Natural killer cell treated with Interleukin-12 subunit alpha and Interleukin-12 subunit beta and Interleukin-15 and Interleukin-18, amount 100 ng/mL, for 72 hours (primary cell): ENCODE data around the gene TIPIN. TPM values are rescaled to one million over a fixed set of nuclear protein-coding genes. Genes with fewer than 3 reads are reported as not detected.
A peak's percentile ranks its signal among the peaks of the same experiment; 100 is the strongest.
"Not testable (repeated sequence)": the region's sequence is repeated elsewhere in the genome, so short reads cannot be mapped to it uniquely, and the experiment has no call there.

Source experiments
- ATAC-seq, 2 donors: fragments of 150-1000 bp; cut with Tn5 transposase in 1 of 2; sonication (Bioruptor Pico), chemical (Tn5 transposase) in 1 of 2; 2 replicates each; pipeline ENCODE4 v1.10.0; 2021
- DNase-seq: peaks from one replicate; pipeline ENCODE4 v3.0.0; 2022; ENCODE audit warnings: low spot score
- H3K27ac Mint-ChIP-seq, 2 donors: 1 replicate in 1 of 2; 2 replicates in 1 of 2; pipeline ENCODE4 v1.8.0; 2022; ENCODE audit warnings: mixed read lengths in 2 of 2, mild to moderate bottlenecking in 1 of 2, moderate library complexity in 1 of 2
- H3K27me3 Mint-ChIP-seq, 2 donors: 1 replicate in 1 of 2; 2 replicates in 1 of 2; pipeline ENCODE4 v1.8.0; 2022; ENCODE audit warnings: mixed read lengths in 2 of 2
- H3K36me3 Mint-ChIP-seq: one replicate; pipeline ENCODE4 v1.8.0; 2022; ENCODE audit warnings: mixed read lengths
- H3K4me1 Mint-ChIP-seq, 2 donors: 1 replicate in 1 of 2; 2 replicates in 1 of 2; pipeline ENCODE4 v1.8.0; 2022; ENCODE audit warnings: low read depth in 2 of 2, mixed read lengths in 2 of 2, mild to moderate bottlenecking in 1 of 2
- H3K4me3 Mint-ChIP-seq: one replicate; pipeline ENCODE4 v1.8.0; 2022; ENCODE audit warnings: mixed read lengths
- H3K9me3 Mint-ChIP-seq: 2 replicates; pipeline ENCODE4 v1.8.0; 2022; ENCODE audit warnings: mixed read lengths
- total RNA-seq, 2 donors: library from RNA; stranded (reverse); gene quantifications; one replicate each; pipeline ENCODE4 v1.2.3, GENCODE V29; 2022

TIPIN gene, protein sequence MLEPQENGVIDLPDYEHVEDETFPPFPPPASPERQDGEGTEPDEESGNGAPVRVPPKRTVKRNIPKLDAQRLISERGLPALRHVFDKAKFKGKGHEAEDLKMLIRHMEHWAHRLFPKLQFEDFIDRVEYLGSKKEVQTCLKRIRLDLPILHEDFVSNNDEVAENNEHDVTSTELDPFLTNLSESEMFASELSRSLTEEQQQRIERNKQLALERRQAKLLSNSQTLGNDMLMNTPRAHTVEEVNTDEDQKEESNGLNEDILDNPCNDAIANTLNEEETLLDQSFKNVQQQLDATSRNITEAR
- total RNA-seq, result 10 to 100 TPM; 28.4 to 56.3 TPM

DNA sequence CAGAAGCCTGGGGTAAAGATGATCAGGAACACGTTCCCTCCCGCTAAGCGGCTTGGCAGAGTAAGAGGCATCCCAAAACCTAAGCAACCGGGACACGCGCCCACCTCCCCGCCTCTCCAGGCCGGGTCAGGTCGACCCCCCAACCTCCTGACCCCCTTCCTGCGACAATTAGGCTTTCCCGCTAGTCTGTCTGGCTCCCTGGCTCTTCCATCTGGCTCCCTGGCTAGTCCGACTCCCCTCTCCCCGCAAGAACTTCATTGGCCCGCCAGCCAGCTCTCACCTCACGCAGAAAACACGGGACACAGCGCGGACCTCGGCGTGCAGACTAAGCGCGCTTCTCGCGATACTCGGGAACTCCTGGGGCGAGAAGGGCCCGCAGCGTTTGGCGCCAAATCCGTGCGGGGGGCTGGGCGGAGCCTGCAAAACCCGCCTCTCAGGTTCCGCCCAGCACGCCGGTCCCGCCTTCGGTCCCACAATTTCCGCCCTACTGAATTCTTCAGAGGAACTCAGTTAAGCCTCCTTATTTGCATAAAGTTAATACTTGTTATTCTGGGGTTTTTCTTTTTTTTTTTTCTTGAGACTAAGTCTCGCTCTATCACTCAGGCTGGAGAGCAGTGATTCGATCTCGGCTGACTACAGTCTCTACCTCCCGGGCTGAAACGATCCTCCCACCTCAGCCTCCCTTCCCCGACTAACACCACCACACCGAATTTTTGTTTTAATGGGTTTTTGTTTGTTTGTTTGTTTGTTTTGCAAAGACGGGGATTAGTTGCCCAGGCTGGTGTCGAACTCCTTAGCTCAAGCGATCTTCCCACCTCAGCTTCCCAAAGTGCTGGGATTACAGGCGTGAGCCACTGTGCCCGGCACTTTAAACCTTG lies at the start of gene TIPIN:
TSS of gene TIPIN (minus strand) at position 327 of the 878 bp plus-strand sequence. CDS start 3,738 bp downstream, outside the sequence.
- ATAC-seq (peak; percentile 99), DNase-seq (peak; percentile 97)
- peaks cover 12% of the 10 kb centered on the region for H3K36me3 Mint-ChIP-seq
- H3K4me3 Mint-ChIP-seq, result peak within 1 kb of the TSS; percentile 97
- H3K27me3 Mint-ChIP-seq, result no peaks in the 10 kb centered on the region
- H3K27ac Mint-ChIP-seq, result peak within 1 kb of the TSS; percentile 93 to 96
- peaks cover 24 to 27% of the 10 kb centered on the region in 2 donors for H3K4me1 Mint-ChIP-seq
- no peaks in the 10 kb centered on the region for H3K9me3 Mint-ChIP-seq

DNA sequence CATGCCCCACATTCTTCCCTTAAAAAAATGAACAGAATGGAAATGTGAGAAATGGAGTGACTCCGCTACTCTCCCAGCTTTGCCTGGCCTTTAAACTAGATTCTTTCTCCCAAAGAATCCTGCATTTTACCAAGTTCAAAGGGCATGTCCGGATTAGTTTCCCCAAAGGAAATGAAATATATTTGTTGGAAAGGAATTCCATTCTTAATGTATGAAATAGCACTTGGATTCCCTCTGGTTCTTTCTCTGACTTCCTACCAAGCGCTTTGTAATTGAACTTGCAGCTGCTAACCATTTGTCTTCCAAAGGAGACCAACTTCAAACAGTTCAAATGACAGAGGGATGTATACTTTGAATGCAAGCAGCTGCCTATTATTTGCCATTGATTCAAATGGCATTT lies 49.1 kb upstream of the TIPIN start:
- no peaks in the 10 kb centered on the region for H3K36me3 Mint-ChIP-seq

DNA sequence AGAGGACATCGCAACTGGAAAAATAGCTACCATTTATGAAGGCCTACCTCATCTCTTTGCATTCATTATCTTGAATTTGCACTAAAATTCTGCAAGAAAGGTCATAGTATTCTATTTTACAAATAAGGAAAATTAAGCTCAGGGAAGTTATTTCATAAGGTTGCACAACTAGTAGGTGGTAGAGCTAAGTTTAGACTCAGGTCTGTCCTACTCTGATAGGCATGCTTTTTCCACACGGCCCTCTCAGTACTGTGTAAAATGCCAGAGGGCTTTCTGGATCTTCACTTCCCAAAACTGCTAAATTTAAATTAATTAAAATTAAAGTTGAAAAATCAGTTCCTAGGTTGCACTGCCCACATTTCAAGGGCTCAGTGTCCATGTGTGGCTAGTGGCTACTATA lies 48.5 kb upstream of the TIPIN start:
- no peak for ATAC-seq
- no peak for DNase-seq
- Mint-ChIP-seq H3K9me3 (no peaks in the 10 kb centered on the region), H3K27ac (no peak overlapping the region), H3K4me1 (peaks cover 75 to 83% of the 10 kb centered on the region in 2 donors), H3K4me3 (peak overlapping the region; percentile 54), H3K27me3 (no peaks in the 10 kb centered on the region), H3K36me3 (no peaks in the 10 kb centered on the region)

More for the DNA sequence above, 49.1 kb upstream of the TIPIN start:
- no peak overlapping the region for H3K27ac Mint-ChIP-seq
- ATAC-seq, result no peak
- no peak for DNase-seq
- no peaks in the 10 kb centered on the region for H3K27me3 Mint-ChIP-seq
- H3K4me3 Mint-ChIP-seq, result no peak overlapping the region
- H3K4me1 Mint-ChIP-seq, result peaks cover 75 to 84% of the 10 kb centered on the region in 2 donors
- H3K9me3 Mint-ChIP-seq, result no peaks in the 10 kb centered on the region

DNA sequence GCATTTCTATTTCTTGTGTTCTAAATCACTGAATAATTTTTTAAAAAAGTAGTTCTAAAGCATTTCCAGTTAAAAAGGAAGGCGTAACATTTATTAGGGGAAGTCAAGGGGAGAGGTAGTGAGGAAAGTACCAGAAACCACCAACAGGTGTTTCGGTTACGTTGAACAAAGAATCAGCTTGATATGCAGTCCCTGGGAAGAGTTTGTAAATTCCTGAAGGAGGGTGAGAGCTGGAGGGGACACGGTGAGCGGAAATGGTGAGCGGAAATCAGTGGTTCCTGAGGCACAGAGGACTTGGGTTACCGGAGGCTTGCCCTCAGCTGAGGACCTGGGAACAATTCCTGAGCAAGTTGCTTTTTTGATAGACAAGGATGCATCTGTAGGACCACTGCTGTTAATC lies 48.0 kb upstream of the TIPIN start:
- no peaks in the 10 kb centered on the region for H3K9me3 Mint-ChIP-seq

DNA sequence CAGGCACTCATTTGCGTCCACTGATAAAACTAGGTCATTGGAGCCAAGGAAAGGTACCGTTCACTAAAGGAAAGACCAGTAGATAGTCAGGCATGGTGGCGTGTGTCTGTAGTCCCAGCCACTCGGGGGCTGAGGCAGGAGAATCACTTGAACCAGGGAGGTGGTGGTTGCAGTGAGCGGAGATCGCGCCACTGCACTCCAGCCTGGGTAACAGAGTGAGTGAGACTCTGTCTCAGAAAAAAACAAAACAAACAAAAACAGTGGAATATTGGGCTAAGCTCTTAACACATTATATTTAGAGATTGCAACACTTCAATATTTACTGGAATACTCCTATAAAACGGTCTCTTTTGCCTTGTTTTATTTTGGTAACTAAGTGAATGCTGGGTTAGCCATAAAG lies 47.6 kb upstream of the TIPIN start:
- H3K27ac Mint-ChIP-seq, result no peak overlapping the region

More for the DNA sequence above, 48.0 kb upstream of the TIPIN start:
- no peak for ATAC-seq
- H3K4me1 Mint-ChIP-seq, result peaks cover 71 to 78% of the 10 kb centered on the region in 2 donors
- H3K27me3 Mint-ChIP-seq, result no peaks in the 10 kb centered on the region
- H3K36me3 Mint-ChIP-seq, result no peaks in the 10 kb centered on the region
- no peak overlapping the region for H3K27ac Mint-ChIP-seq
- H3K4me3 Mint-ChIP-seq, result peak overlapping the region; percentile 54
- DNase-seq, result no peak

DNA sequence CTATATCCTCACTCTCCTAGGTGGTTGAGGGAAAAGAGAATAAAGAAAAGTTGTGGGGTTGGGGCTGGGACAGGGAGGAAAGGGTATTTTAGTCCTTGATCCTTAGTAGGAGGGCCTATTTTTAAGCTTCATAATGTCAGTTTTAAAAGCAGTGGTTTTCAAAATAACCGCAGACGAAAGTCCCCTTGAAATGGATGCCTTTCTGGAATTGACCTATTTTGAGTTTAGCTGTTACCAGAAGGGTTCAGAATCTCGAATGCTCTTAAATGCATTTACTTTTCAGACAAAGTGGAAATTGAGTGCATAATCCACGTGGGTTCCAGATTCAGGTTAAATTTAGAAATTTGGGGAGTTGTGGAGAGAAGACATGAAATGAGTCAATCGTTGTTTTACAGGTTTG lies 46.8 kb upstream of the TIPIN start:
- Mint-ChIP-seq H3K4me1 (peaks cover 59 to 66% of the 10 kb centered on the region in 2 donors), H3K27ac (peak overlapping the region; percentile 53 to 57), H3K9me3 (no peaks in the 10 kb centered on the region), H3K36me3 (no peaks in the 10 kb centered on the region), H3K4me3 (peak overlapping the region; percentile 57), H3K27me3 (no peaks in the 10 kb centered on the region)
- DNase-seq (no peak), ATAC-seq (no peak)

More for the DNA sequence above, 47.6 kb upstream of the TIPIN start:
- DNase-seq (no peak), ATAC-seq (no peak)
- no peaks in the 10 kb centered on the region for H3K9me3 Mint-ChIP-seq
- H3K36me3 Mint-ChIP-seq, result no peaks in the 10 kb centered on the region
- no peaks in the 10 kb centered on the region for H3K27me3 Mint-ChIP-seq
- H3K4me1 Mint-ChIP-seq, result peaks cover 67 to 74% of the 10 kb centered on the region in 2 donors
- peak overlapping the region; percentile 54 for H3K4me3 Mint-ChIP-seq

DNA sequence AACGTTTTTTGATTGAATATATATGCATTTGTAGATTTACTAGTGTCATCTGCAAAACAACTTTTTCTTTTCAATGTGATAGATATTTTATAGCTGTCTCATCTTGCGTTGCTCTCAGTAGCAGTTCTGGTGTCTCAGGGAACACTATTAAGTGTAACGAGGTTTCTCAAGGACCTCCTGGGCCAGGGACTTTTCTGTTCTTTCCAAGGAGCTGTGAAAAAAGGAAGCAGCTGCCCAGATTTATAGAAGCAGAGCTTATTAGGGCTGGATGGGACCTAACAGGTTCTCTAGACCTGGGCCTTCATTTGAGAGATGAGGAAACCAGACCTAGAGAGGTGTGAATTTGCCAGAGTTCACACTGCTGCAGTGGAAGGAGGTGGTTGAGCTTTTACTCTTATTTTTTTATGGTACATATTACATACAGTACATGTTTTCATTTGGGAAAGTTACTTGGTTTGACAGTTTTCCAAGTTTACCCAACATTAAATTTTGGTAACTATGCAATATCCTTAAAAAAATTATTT lies 46.3 kb upstream of the TIPIN start:
- Mint-ChIP-seq H3K9me3 (no peaks in the 10 kb centered on the region), H3K4me1 (peaks cover 58 to 61% of the 10 kb centered on the region in 2 donors), H3K4me3 (peak overlapping the region; percentile 57), H3K27ac (peak overlapping the region; percentile 53 to 57), H3K36me3 (no peaks in the 10 kb centered on the region), H3K27me3 (no peaks in the 10 kb centered on the region)
- ATAC-seq, result peak; percentile 58 to 65
- no peak for DNase-seq

DNA sequence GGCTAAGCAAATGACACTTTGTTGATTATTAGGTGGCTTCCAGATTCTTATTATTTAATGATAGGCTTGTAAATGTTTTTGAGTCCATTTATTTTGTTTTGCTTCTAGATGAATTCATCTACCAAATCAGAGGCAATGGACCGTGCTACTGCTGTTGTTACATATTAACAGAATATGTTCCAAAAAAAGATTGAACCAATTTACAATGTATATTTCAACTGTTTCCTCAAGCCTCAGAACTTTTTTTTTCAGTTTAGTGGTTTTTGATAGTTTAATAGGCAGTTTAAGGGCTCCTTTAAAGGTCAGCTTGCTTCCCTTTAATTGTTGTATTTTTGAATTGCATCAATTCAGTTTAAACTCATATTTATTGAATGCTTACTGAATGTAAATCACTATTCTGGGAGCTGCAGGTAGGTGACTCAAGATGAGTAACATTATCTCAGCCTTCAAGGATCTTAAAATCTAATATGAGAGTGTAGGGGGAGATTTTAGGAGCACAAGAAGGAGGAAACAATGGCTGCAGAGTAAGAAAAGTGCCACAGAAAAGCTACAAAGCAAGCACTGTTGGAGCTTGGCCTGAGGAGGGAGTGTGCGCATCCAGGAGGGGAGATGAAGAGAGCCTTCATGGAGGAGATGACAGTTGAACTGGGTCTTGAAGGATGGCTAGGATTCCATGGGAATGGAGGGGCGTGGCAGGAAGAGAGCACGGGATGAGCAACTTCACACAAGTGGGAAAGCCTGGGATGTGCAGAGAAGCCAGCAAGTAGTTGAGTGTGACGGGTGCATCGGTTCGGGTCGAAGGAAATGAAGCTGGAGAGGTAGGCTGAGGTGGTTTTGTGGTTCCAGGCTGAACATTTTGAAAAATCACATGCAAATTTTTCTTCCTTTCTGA lies 44.9 kb upstream of the TIPIN start:
- no peak for DNase-seq
- peak in 1 of 2 donors; percentile 43 for ATAC-seq
- H3K4me1 Mint-ChIP-seq, result peaks cover 47 to 51% of the 10 kb centered on the region in 2 donors
- no peaks in the 10 kb centered on the region for H3K27me3 Mint-ChIP-seq
- no peaks in the 10 kb centered on the region for H3K9me3 Mint-ChIP-seq
- peak overlapping the region; percentile 70 for H3K4me3 Mint-ChIP-seq
- no peaks in the 10 kb centered on the region for H3K36me3 Mint-ChIP-seq
- H3K27ac Mint-ChIP-seq, result peak overlapping the region; percentile 5 to 21

DNA sequence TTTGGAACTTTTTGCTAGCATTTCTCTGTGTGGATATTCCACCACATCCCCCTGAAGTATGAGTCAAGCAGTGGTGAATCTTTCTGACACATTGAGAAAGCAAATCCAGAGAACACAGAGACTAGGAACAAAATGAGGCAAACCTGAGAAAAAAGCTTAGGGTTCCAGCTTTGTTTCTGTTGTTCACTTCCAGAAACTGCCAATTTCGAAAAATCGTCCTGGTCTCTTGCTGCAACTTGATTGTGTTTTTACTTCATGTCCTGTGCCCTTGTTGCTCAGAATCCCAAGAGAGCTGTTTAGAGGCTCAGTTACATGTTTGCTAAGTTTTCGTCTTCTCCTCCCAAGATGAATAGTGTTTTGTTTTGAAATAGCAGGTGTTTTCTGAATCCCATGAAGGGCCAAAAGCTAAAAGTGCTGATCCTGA lies 43.9 kb upstream of the TIPIN start:
- no peaks in the 10 kb centered on the region for H3K27me3 Mint-ChIP-seq
- H3K4me3 Mint-ChIP-seq, result no peak overlapping the region
- peaks cover 45 to 54% of the 10 kb centered on the region in 2 donors for H3K4me1 Mint-ChIP-seq
- DNase-seq (no peak), ATAC-seq (no peak)
- H3K9me3 Mint-ChIP-seq, result no peaks in the 10 kb centered on the region
- peak overlapping the region in 1 of 2 donors; percentile 15 for H3K27ac Mint-ChIP-seq
- no peaks in the 10 kb centered on the region for H3K36me3 Mint-ChIP-seq

DNA sequence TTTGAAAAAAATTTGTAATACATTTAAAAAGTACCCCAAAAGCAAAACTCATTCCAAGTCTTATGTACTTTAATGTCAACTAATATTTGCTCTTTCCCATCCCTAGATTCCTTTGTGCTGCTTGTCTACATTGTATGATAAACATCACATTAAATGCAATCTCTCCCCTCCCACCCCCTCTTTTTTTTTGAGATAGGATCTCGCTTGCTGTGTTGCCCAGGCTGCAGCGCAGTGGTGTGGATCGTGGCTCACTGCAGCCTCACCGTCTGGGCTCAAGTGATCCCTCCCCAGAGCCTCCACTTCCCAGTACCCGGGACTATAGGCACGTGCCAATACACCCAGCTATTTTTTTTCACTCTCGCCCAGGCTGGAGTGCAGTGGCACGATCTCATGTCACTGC lies 42.8 kb upstream of the TIPIN start:
- no peaks in the 10 kb centered on the region for H3K9me3 Mint-ChIP-seq
- H3K36me3 Mint-ChIP-seq, result no peaks in the 10 kb centered on the region
- H3K4me1 Mint-ChIP-seq, result peaks cover 48 to 58% of the 10 kb centered on the region in 2 donors
- ATAC-seq (no peak), DNase-seq (no peak)
- no peak overlapping the region for H3K27ac Mint-ChIP-seq
- no peaks in the 10 kb centered on the region for H3K27me3 Mint-ChIP-seq
- H3K4me3 Mint-ChIP-seq, result no peak overlapping the region

DNA sequence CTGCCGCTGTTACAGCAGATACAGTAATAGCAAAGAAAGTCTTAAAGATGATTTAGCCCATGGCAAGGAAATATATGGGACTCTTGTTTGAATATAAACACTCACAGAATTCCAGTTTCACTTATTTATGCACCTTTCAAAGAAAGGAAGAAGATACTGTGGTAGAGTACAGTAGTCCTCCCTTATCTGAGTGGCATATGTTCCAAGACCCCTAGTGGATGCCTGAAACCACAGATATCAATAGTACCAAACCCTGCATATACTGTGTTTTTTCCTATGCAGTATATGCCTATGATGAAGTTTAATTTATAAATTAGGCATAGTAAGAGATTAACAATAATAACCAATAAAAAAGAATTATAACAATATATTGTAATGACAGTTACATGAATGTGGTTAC lies 38.4 kb upstream of the TIPIN start:
- peak overlapping the region in 1 of 2 donors; percentile 13 for H3K27ac Mint-ChIP-seq
- DNase-seq, result no peak
- peaks cover 12% of the 10 kb centered on the region for H3K36me3 Mint-ChIP-seq
- no peaks in the 10 kb centered on the region for H3K27me3 Mint-ChIP-seq
- no peak overlapping the region for H3K4me3 Mint-ChIP-seq
- H3K4me1 Mint-ChIP-seq, result peaks cover 51 to 58% of the 10 kb centered on the region in 2 donors
- no peak for ATAC-seq
- H3K9me3 Mint-ChIP-seq, result no peaks in the 10 kb centered on the region

DNA sequence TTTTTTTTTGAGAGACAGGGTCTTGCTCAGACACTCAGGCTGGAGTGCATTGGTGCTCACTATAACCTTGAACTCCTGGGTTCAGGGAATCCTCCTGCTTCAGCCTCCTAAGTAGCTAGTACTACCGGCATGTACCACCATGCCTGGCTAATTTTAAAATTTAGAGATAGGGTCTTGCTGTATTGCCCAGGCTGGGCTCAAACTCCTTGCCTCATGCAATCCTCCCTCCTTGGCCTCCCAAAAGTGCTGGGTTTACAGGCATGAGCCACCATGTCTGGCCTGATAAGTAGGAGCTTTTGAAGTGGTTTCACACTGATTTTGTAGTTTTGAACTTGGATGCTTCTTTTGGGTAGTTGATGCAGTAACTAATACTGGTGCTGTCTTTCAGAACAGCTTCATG lies 38.0 kb upstream of the TIPIN start:
- Mint-ChIP-seq H3K9me3 (no peaks in the 10 kb centered on the region), H3K27ac (no peak overlapping the region), H3K27me3 (no peaks in the 10 kb centered on the region), H3K36me3 (peaks cover 12% of the 10 kb centered on the region), H3K4me3 (no peak overlapping the region), H3K4me1 (peaks cover 55 to 62% of the 10 kb centered on the region in 2 donors)
- DNase-seq, result no peak
- no peak for ATAC-seq

DNA sequence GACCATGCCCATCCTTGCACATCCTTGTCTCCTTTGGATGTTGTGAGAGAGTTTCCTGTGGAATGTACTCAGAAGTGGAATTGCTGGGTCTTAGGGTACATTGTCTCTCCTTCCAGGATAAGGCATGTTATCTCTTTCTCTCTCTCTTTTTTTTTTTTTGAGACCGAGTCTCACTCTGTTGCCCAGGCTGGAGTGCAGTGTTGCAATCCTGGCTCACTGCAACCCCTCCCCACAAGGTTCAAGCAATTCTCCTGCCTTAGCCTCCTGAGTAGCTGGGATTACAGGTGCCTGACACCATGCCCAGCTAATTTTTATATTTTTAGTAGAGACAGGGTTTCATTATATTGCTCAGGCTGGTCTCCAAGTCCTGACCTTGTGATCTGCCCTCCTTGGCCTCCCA lies 36.6 kb upstream of the TIPIN start:
- DNase-seq, ATAC-seq, H3K4me3 Mint-ChIP-seq, H3K9me3 Mint-ChIP-seq, H3K27me3 Mint-ChIP-seq: not testable (repeated sequence)
- H3K27ac Mint-ChIP-seq, result peak overlapping the region in 1 of 2 donors; percentile 27
- H3K36me3 Mint-ChIP-seq, result peaks cover 12% of the 10 kb centered on the region
- H3K4me1 Mint-ChIP-seq, result peaks cover 64 to 74% of the 10 kb centered on the region in 2 donors
